NB4 (cell line): Measurements from ENCODE around the gene NAXD.
"Not testable (repeated sequence)": the region's sequence is repeated elsewhere in the genome, so short reads cannot be mapped to it uniquely, and the experiment has no call there.

Source experiments
- DNase-seq: peaks from one replicate; pipeline ENCODE4 v3.0.0; 2010; ENCODE audit warnings: low read depth
- H3K4me3 ChIP-seq: one replicate; pipeline ENCODE4 v1.5.1; 2011; ENCODE audit warnings: mild to moderate bottlenecking, low read depth, low read length, moderate library complexity
- MYC ChIP-seq: IDR thresholded peaks from 2 replicates; pipeline ENCODE4 v1.6.1; 2011; ENCODE audit warnings: low read depth, low read length
- POLR2A ChIP-seq: IDR thresholded peaks from 2 replicates; pipeline ENCODE4 v1.6.1; 2011; ENCODE audit warnings: mild to moderate bottlenecking; ENCODE audit not compliant: insufficient read length; ENCODE audit errors: extremely low read depth
- TF ChIP-seq, protein P1 (sequence below): IDR thresholded peaks from one replicate; pipeline ENCODE4 v1.5.1; 2012; ENCODE audit warnings: low read depth, low read length
- TF ChIP-seq, protein P2 (sequence below): IDR thresholded peaks from 2 replicates; pipeline ENCODE4 v1.6.1; 2011; ENCODE audit warnings: low read depth, low read length

The NAXD gene

DNA sequence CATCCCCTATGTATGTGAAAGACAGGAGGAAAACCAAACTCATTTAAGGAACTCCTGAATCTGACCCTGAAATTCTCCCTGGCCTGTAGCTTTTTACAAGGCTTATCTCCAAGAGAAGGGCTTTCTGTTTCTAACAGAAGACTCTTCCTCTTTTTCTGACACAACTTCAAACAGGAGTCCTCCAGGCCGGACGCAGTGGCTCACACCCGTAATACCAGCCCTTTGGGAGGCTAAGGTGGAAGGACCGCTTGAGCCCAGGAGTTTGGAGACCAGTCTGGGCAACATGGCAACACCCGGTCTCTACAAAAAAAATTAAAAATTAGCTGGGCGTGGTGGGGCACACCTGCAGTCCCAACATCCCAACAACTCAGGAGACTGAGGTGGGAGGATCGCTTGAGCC is 48.7 kb downstream of the NAXD start:
- TF ChIP-seq, protein P1, sequence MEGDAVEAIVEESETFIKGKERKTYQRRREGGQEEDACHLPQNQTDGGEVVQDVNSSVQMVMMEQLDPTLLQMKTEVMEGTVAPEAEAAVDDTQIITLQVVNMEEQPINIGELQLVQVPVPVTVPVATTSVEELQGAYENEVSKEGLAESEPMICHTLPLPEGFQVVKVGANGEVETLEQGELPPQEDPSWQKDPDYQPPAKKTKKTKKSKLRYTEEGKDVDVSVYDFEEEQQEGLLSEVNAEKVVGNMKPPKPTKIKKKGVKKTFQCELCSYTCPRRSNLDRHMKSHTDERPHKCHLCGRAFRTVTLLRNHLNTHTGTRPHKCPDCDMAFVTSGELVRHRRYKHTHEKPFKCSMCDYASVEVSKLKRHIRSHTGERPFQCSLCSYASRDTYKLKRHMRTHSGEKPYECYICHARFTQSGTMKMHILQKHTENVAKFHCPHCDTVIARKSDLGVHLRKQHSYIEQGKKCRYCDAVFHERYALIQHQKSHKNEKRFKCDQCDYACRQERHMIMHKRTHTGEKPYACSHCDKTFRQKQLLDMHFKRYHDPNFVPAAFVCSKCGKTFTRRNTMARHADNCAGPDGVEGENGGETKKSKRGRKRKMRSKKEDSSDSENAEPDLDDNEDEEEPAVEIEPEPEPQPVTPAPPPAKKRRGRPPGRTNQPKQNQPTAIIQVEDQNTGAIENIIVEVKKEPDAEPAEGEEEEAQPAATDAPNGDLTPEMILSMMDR = no peak
- TF ChIP-seq POLR2A = no peak
- TF ChIP-seq, protein P2, sequence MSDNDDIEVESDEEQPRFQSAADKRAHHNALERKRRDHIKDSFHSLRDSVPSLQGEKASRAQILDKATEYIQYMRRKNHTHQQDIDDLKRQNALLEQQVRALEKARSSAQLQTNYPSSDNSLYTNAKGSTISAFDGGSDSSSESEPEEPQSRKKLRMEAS = no peak
- no peak for DNase-seq
- H3K4me3 ChIP-seq = no peak overlapping the region

DNA sequence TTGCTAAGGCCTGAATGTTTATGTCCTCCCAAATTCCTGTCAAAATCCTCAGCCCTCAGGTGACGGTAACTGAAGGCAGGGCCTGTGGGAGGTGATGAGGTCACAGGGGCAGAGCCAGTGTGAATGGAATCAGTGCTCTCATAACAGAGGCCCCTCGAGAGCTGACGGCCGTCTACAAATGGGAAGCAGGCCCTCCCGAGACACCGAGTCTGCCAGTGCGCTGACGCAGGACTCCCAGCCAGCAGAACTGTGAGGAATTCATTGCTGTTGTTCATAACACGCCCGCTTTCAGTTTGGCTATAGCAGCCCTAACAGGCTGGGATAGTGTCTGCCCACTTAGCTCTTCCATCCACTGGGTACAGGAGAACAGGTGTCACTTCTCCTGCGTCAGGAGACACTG is 49.3 kb downstream of the NAXD start:
- no peak overlapping the region for H3K4me3 ChIP-seq
- DNase-seq = no peak
- TF ChIP-seq POLR2A (no peak), MYC (no peak)
- TF ChIP-seq, protein P2 = no peak
- TF ChIP-seq, protein P1 = no peak

DNA sequence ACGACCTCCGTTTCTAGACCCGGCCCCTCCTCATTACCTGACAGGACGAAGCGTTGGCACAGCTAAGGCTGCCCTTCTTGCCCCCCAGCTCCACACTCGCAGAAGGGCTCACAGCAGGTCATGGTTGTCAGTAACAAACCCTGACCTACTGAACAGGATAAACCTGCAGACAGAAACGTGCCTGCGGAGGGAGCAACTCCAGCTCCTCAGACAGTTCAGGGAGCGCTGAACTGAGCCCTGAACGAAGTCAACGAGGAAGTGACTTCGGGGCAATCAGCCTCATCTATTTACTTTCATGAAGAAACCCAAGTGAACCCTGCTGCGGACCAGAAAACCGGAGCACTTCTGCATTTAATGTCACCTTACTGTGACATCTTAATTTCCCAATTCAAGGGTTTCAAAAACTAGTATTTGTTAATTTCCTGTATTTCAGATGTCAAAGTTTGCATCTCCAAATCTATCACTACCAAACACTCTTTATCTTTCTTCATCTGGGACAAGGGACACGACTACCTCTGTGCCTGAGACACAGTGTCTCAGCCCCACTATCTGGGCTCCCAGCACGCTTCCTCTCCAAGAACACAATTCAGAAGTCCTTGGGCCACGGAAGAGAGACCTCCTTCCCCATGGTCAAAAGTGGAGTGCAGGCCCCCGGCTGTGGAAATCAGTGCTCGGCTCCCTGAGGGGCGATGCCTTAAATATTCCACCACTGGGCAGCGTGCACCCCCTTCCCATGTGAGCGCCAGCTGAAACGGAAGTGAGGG is 50.3 kb downstream of the NAXD start:
- DNase-seq = no peak
- TF ChIP-seq POLR2A (no peak), MYC (no peak)
- TF ChIP-seq, protein P2 = no peak
- TF ChIP-seq, protein P1 = no peak

DNA sequence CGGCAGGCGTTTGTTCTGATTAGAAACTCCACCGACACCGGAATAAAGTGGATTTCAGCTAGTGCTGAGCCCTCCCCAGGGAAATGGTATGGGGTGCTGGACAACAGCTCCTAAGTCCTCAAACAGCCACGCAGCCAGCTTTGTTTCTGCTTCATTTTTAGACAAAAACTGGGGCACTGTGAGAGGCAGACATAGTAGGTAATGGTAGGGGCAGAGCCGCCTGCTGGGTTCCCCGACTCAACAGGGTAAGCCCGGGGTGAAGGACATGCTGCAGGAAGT is 50.8 kb downstream of the NAXD start:
- no peak for TF ChIP-seq POLR2A

More for the DNA sequence above, 50.3 kb downstream of the NAXD start:
- no peak overlapping the region for H3K4me3 ChIP-seq

DNA sequence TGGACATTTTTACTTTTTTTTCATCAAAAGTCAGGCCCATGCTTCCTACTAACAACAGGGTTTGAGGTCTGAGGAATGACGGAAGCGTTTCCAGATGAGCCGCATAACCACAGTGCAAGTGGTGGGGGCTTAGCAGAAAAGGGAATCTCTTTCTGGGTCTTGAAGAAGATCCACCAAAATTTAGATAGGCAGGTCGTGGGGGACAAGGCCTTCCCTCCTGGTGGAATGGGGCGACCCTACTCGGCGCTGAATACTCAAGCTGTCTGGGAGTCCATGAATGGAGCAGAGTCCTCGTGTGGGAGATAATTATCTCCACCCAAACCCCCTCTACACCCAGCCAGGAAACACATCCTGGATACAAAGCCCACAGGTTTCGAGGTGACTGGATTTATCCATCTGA is 53.7 kb downstream of the NAXD start:
- TF ChIP-seq POLR2A (no peak), MYC (no peak)
- TF ChIP-seq, protein P2 = no peak
- TF ChIP-seq, protein P1 = no peak
- no peak for DNase-seq
- no peak overlapping the region for H3K4me3 ChIP-seq

More for the DNA sequence above, 50.8 kb downstream of the NAXD start:
- no peak for DNase-seq
- H3K4me3 ChIP-seq = no peak overlapping the region

DNA sequence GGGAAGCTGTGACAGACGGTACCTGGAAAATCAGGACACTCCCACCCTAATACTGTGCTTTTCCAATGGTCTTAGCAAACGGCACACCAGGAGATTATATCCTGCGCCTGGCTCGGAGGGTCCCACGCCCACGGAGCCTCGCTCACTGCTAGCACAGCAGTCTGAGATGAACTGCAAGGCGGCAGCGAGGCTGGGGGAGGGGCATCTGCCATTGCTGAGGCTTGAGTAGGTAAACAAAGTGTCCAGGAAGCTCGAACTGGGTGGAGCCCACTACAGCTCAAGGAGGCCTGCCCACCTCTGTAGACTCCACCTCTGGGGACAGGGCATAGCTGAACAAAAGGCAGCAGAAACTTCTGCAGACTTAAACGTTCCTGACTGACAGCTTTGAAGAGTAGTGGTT is 54.5 kb downstream of the NAXD start:
- not testable (repeated sequence) for H3K4me3 ChIP-seq, DNase-seq
